HG03558 (cell line): ENCODE data around the gene ARHGEF16.

Experiments used
- ATAC-seq: cut with Tn5 transposase; IDR thresholded peaks from one replicate; pipeline ENCODE4 v1.9.1; 2021; ENCODE audit warnings: moderate number of reproducible peaks; ENCODE audit not compliant: unreplicated experiment; ENCODE audit errors: extremely low read depth

ARHGEF16 gene

GRCh38 chr1:3525551-3526482, 71.4 kb downstream of the ARHGEF16 start:
- ATAC-seq, result no peak

- no peak for ATAC-seq
These were observed 73.3 kb downstream of the ARHGEF16 start for GRCh38 chr1:3527774-3528173.

GRCh38 chr1:3529099-3529729, 74.7 kb downstream of the ARHGEF16 start:
- ATAC-seq, result no peak

GRCh38 chr1:3530086-3530925, 75.8 kb downstream of the ARHGEF16 start:
- no peak for ATAC-seq
